ENCODE data around the gene CDH7. TPM values are rescaled to one million over a fixed set of nuclear protein-coding genes. Genes with fewer than 3 reads are reported as not detected.

CDH7 gene
- total RNA-seq, 3 donors from 2014 or later: 0.16 TPM; not detected in 2

- no peak overlapping the region for H3K4me3 ChIP-seq
- H3K9me3 ChIP-seq: no peaks in the 10 kb centered on the region
- H3K36me3 ChIP-seq: no peaks in the 10 kb centered on the region
- H3K27me3 ChIP-seq: no peaks in the 10 kb centered on the region
- DNase-seq (ENCODE audit: low spot score in 2 of 2): no peak
- no peak for TF ChIP-seq POLR2A (IDR thresholded peaks at IDR 0.05)
- no peak for TF ChIP-seq POLR2AphosphoS5 (IDR thresholded peaks at IDR 0.05)
- TF ChIP-seq CTCF (IDR thresholded peaks at IDR 0.05): no peak
- H3K27ac ChIP-seq: no peak overlapping the region
- no peaks in the 10 kb centered on the region for H3K4me1 ChIP-seq
- intact Hi-C loops (cut with DNase I; ENCODE audit: low total_unique reads): no loop called here
These were observed 168.2 kb downstream of the CDH7 start for GRCh38 chr18:65919018-65919417.

DNA sequence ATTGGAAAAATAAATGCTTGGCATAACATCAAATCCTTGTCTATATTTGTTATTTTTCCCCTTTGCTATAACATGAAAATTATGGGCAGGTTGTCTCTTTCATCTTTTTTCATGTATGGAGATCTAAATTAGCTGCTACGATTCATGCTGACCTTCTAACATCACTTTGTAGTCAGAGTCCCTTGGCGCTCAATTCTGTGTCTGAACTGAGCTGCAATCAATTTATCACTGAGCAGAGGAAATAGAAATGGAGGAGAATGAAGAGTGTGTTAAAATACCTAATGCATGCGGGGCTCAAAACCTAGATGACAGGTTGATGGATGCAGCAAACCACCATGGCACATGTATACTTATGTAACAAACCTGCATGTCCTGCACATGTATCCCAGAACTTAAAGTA, 168.9 kb downstream of the CDH7 start:
- H3K4me3 ChIP-seq: no peak overlapping the region
- DNase-seq (ENCODE audit: low spot score in 2 of 2): no peak
- H3K36me3 ChIP-seq: no peaks in the 10 kb centered on the region
- H3K4me1 ChIP-seq: no peaks in the 10 kb centered on the region
- intact Hi-C loops (cut with DNase I; ENCODE audit: low total_unique reads): no loop called here
- no peak for TF ChIP-seq POLR2A (IDR thresholded peaks at IDR 0.05)
- TF ChIP-seq POLR2AphosphoS5 (IDR thresholded peaks at IDR 0.05): no peak
- no peak for TF ChIP-seq CTCF (IDR thresholded peaks at IDR 0.05)
- no peak overlapping the region for H3K27ac ChIP-seq
- H3K9me3 ChIP-seq: no peaks in the 10 kb centered on the region
- H3K27me3 ChIP-seq: no peaks in the 10 kb centered on the region

GRCh38 chr18:65922103-65922502, 171.3 kb downstream of the CDH7 start:
- no peak overlapping the region for H3K4me3 ChIP-seq
- H3K9me3 ChIP-seq: no peaks in the 10 kb centered on the region
- H3K27ac ChIP-seq: no peak overlapping the region
- no peak for DNase-seq (ENCODE audit: low spot score in 2 of 2)
- no peaks in the 10 kb centered on the region for H3K4me1 ChIP-seq
- TF ChIP-seq CTCF (IDR thresholded peaks at IDR 0.05): no peak
- TF ChIP-seq POLR2A (IDR thresholded peaks at IDR 0.05): no peak
- TF ChIP-seq POLR2AphosphoS5 (IDR thresholded peaks at IDR 0.05): no peak
- intact Hi-C loops (cut with DNase I; ENCODE audit: low total_unique reads): no loop called here
- H3K27me3 ChIP-seq: no peaks in the 10 kb centered on the region
- no peaks in the 10 kb centered on the region for H3K36me3 ChIP-seq

GRCh38 chr18:65924904-65925303, 174.1 kb downstream of the CDH7 start:
- Histone ChIP-seq H3K4me3 (no peak overlapping the region), H3K4me1 (no peaks in the 10 kb centered on the region), H3K27me3 (no peaks in the 10 kb centered on the region), H3K27ac (no peak overlapping the region), H3K36me3 (no peaks in the 10 kb centered on the region), H3K9me3 (no peaks in the 10 kb centered on the region)
- no peak for TF ChIP-seq POLR2A (IDR thresholded peaks at IDR 0.05)
- TF ChIP-seq CTCF (IDR thresholded peaks at IDR 0.05): no peak
- TF ChIP-seq POLR2AphosphoS5 (IDR thresholded peaks at IDR 0.05): no peak
- no peak for DNase-seq (ENCODE audit: low spot score in 2 of 2)
- intact Hi-C loops (cut with DNase I; ENCODE audit: low total_unique reads): no loop called here

DNA sequence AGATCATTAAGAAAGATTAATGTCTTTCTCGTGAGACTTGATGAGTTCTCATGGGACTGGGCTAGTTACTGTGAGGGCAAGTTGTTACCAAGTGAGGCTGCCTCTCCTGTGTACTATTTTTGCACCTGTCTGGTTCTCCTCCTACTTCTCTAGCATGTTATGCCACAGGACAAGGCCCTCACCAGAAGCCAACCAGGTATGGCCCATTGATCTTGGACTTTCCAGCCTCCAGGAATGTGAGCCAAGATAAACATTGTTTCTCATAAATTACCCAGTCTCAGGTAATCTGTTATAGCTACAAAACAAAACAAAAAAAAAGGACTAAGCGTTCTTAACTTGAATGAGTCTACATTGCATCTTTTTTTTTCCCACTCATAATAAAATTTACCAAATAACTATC, 184.1 kb downstream of the CDH7 start:
- TF ChIP-seq CTCF (IDR thresholded peaks at IDR 0.05): no peak
- Histone ChIP-seq H3K9me3 (no peaks in the 10 kb centered on the region), H3K27ac (no peak overlapping the region), H3K27me3 (no peaks in the 10 kb centered on the region), H3K36me3 (no peaks in the 10 kb centered on the region), H3K4me3 (no peak overlapping the region), H3K4me1 (no peaks in the 10 kb centered on the region)
- intact Hi-C loops (cut with DNase I; ENCODE audit: low total_unique reads): no loop called here
- no peak for DNase-seq (ENCODE audit: low spot score in 2 of 2)
